ENCODE results near the gene IGLL5. TPM values are rescaled to one million over a fixed set of nuclear protein-coding genes. Genes with fewer than 3 reads are reported as not detected.

The IGLL5 gene
- total and polyA plus RNA-seq, 2 experiments from 2014 or later: not detected

DNA sequence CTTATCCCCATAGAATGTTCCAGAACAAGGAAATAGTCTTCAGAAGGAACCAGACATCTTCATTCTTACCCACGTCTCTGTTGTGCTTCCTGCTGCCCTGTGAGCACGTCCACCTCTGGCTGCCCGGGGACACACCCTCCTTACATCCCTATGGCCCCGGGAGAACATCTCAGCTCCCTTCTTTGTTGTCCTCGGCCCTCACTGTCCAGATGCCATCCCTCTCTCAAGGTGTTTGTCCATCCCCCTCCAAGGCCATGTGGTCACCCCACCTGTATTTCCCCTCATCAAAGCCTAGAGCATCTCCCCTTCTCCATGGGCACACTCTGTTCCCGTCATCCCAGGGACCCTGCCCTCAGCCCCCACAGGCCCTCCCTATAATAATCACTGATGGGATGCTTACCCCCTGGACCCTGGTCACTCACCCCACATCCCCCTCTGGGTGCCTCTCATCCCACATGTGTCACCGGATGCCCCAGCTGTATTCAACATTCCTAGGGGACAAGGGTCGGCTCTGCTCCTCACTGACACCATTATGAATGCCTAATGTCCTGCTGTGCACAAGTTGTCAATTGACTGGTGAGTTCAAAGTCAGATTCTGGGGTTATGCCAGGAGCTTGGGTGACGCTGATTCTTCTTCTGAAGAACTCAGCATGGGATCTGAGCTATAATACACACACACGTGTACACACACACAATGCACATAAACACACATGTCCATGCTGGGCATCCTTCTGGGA is 28.8 kb downstream of the IGLL5 start:
- Histone ChIP-seq H3K27ac (no peak overlapping the region), H3K9me3 (ENCODE audit: low read depth) (no peaks in the 10 kb centered on the region), H3K4me3 (no peak overlapping the region), H3K27me3 (no peaks in the 10 kb centered on the region), H3K36me3 (no peaks in the 10 kb centered on the region), H3K4me1 (ENCODE audit: low read depth) (no peaks in the 10 kb centered on the region)
- DNase-seq (ENCODE audit: low read depth in 1 of 2, low spot score in 1 of 2): no peak
- TF ChIP-seq, protein P1, sequence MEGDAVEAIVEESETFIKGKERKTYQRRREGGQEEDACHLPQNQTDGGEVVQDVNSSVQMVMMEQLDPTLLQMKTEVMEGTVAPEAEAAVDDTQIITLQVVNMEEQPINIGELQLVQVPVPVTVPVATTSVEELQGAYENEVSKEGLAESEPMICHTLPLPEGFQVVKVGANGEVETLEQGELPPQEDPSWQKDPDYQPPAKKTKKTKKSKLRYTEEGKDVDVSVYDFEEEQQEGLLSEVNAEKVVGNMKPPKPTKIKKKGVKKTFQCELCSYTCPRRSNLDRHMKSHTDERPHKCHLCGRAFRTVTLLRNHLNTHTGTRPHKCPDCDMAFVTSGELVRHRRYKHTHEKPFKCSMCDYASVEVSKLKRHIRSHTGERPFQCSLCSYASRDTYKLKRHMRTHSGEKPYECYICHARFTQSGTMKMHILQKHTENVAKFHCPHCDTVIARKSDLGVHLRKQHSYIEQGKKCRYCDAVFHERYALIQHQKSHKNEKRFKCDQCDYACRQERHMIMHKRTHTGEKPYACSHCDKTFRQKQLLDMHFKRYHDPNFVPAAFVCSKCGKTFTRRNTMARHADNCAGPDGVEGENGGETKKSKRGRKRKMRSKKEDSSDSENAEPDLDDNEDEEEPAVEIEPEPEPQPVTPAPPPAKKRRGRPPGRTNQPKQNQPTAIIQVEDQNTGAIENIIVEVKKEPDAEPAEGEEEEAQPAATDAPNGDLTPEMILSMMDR (IDR thresholded peaks at IDR 0.05; ENCODE audit: low read depth, low read length): no peak

DNA sequence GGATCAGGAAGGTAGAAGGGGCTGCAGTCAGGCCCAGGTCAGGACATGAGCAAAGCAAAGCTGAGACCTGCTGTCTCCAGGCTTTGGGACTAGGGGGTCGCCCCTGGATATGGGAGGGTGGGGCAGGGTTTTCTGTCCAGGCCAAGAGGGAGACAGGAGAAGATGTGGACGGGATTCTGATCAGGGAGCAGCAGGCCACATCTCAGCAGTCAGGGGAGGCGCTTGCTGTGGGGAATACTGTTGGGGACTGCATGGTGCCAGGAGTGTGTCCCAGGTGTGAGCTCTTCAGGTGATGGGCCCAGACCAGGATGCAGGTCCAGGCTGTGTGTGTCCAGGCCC is 29.3 kb downstream of the IGLL5 start:
- no peaks in the 10 kb centered on the region for H3K4me1 ChIP-seq (ENCODE audit: low read depth)
- no peaks in the 10 kb centered on the region for H3K27me3 ChIP-seq
- no peak overlapping the region for H3K27ac ChIP-seq
- DNase-seq (ENCODE audit: low read depth in 1 of 2, low spot score in 1 of 2): no peak
- TF ChIP-seq, protein P1 (IDR thresholded peaks at IDR 0.05; ENCODE audit: low read depth, low read length): no peak
- H3K4me3 ChIP-seq: no peak overlapping the region
- no peaks in the 10 kb centered on the region for H3K36me3 ChIP-seq
- no peaks in the 10 kb centered on the region for H3K9me3 ChIP-seq (ENCODE audit: low read depth)

DNA sequence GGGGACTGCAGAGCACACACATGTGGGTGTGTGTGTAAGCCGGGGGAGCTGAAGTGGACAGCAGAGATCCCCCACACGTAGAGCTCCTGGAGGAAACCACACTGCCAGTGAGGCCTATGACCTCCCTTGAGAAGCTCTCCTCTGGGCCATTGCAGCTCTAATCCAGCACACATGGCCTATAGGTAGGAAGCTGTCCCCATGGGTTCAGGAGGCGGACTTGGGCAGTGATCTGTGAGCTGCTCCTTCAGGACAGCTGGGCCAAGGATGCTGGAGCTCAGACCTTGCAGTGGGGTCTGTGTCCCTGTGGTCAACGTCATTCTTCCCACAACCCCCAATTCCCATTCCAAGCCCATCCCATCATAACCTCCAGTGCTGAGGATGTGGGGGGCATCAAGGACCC is 29.8 kb downstream of the IGLL5 start:
- no peaks in the 10 kb centered on the region for H3K27me3 ChIP-seq
- H3K9me3 ChIP-seq (ENCODE audit: low read depth): no peaks in the 10 kb centered on the region
- H3K27ac ChIP-seq: no peak overlapping the region
- H3K36me3 ChIP-seq: no peaks in the 10 kb centered on the region
- H3K4me1 ChIP-seq (ENCODE audit: low read depth): no peaks in the 10 kb centered on the region
- TF ChIP-seq, protein P1 (IDR thresholded peaks at IDR 0.05; ENCODE audit: low read depth, low read length): no peak
- DNase-seq (ENCODE audit: low read depth in 1 of 2, low spot score in 1 of 2): no peak
- H3K4me3 ChIP-seq: no peak overlapping the region

DNA sequence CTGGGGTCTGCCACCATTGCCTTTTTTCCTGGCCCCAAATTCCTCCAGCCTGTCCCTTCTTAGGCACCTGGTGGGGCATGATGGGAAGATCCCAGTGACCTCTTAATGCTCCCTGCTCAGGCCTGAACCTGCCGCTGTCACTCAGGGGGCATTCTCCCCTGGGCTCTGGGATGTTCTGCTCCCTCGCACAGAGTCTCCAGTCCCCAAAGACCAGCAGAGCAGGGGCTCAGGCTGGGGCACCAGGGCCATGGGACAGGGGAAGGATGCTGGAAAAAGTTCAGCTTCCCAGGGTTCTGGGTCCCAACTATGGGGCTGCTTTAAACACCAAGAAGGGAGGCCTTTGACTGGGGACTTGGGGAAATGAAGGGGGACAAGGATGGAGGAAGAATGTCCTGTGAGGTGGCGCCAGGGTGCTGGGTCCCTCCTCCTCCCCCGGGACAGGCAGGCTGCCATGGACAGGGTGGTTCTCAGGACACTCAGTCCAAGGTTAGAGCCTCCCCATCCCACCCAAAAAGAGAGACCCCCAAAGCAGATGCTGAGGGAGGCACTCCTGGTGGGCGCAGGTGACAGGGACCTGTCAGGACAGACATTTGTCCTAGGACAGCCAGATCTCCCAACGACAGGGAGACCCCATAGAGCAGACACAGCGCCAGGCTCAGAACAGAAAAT is 30.8 kb downstream of the IGLL5 start:
- Histone ChIP-seq H3K27ac (no peak overlapping the region), H3K9me3 (ENCODE audit: low read depth) (no peaks in the 10 kb centered on the region), H3K36me3 (no peaks in the 10 kb centered on the region), H3K4me1 (ENCODE audit: low read depth) (no peaks in the 10 kb centered on the region), H3K27me3 (no peaks in the 10 kb centered on the region), H3K4me3 (no peak overlapping the region)
- no peak for DNase-seq (ENCODE audit: low read depth in 1 of 2, low spot score in 1 of 2)
- TF ChIP-seq, protein P1 (IDR thresholded peaks at IDR 0.05; ENCODE audit: low read depth, low read length): no peak

DNA sequence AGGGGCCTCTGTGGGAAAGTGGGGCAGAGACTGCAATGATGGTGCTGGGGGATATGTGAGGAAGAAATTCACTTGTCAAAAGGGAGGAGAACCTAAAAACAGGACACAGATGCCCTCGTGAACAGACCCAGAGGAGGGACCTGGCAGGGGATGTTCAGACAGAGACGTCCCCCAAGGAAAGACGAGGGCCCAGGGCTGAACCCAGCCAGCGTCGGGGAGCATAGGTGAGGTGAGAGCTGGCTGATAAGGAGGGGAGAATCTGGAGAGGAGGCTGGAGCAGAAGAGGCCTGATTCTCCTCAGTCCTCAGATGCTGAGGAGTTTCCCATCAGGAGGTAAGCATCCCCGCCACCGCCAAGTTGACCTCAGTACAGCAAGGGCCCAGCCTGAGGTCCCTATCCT is 31.4 kb downstream of the IGLL5 start:
- no peak for DNase-seq (ENCODE audit: low read depth in 1 of 2, low spot score in 1 of 2)
- no peak overlapping the region for H3K4me3 ChIP-seq
- H3K27ac ChIP-seq: no peak overlapping the region
- no peaks in the 10 kb centered on the region for H3K36me3 ChIP-seq
- H3K4me1 ChIP-seq (ENCODE audit: low read depth): no peaks in the 10 kb centered on the region
- H3K27me3 ChIP-seq: no peaks in the 10 kb centered on the region
- H3K9me3 ChIP-seq (ENCODE audit: low read depth): no peaks in the 10 kb centered on the region
- TF ChIP-seq, protein P1 (IDR thresholded peaks at IDR 0.05; ENCODE audit: low read depth, low read length): no peak
